GM19238 (cell line): ENCODE measurements around the gene PELO.

Source experiments
- DNase-seq: peaks from one replicate; pipeline ENCODE4 v3.0.0; 2011; ENCODE audit warnings: low spot score; ENCODE audit not compliant: insufficient read length

The PELO gene

DNA sequence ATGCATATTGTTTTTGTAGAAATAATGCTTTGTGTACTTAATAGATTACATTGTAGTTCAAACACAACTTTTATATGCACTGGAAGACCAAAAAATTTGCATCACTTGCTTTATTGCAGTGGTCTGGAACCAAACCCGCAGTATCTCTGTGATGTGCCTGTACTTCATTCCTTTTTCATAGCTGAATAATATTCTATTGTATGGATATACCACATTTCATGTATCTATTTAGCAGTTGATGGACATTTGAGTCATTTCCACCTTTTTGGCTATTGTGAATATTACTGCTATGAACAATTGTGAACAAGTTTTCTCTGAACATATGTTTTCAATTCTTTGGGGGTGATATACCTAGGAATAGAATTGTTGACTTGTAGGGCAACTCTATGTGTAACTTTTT is 40.1 kb downstream of the PELO start:
- no peak for DNase-seq

DNA sequence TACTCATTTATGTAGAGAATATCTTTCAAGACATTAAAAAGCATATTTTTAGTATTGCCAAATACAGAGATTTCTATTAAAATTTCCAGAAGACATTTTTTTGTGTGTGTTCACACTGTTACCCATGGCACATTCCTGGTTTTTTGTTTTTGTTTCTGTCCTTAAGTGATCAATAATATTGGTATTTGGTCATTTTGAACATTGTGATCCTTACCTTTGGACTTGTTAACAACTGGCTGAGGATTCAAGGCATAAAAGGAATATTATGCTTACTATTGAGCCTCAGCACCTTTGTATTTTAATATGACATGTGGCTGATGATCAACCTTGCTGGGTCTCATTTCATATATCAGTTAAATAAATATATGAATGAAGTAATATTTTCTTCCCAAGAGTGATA is 41.9 kb downstream of the PELO start:
- DNase-seq, result no peak

DNA sequence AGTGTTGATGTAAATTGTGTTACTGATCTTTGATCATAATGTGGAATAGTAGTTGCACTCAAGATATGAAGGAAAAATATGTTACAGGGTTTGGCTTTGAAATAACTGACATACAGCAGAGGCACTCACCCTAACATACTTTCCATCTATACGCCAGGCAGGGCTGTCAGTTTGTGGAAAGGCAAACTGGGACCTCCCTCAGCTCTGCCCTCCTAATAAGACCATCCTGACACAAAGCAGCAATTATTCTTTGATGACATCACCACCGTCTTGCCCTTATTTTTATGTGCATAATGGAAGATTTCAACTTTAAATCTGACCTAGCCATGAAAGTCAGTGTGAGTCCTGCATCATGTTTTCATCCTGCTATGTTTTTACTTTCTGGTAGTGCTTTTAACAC is 42.9 kb downstream of the PELO start:
- no peak for DNase-seq

GRCh38 chr5:52831786-52832511 is 44.2 kb downstream of the PELO start:
- no peak for DNase-seq

DNA sequence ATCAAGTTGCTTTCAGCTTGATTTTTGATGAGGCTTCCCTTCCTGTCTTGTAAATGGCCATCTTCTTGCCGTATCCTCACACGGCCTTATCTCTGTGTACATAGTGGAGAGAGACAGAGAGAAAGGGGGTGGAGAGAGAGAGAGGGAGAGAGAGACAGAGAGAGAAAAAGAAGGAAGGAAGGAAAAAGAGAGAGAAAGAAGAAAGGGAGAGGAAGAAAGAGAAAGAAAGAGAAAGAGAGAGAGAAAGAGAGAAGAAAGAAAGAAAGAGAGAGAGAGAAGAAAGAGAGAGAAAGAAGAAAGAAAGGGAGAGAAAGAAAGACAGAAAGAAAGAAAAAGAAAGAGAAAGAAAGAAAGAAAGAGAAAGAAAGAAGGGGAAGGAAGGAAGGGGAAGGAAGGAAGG is 46.6 kb downstream of the PELO start:
- no peak for DNase-seq

GRCh38 chr5:52837068-52837467 is 49.4 kb downstream of the PELO start:
- DNase-seq, result no peak
